K562 (cell line): Measurements from ENCODE around the gene ATXN1. TPM values are rescaled to one million over a fixed set of nuclear protein-coding genes. Genes with fewer than 3 reads are reported as not detected.

Experiments
- ATF3 ChIP-seq, 2 experiments: fragments of 450-650 bp in 1 of 2; sonication (generic) in 1 of 2; formaldehyde crosslinking in 1 of 2; IDR thresholded peaks in 1 of 2; conservative IDR thresholded peaks in 1 of 2; 2 replicates each; pipeline versions ENCODE4 v1.6.1 to v1.8.1; 2016 to 2023; ENCODE audit warnings: mild to moderate bottlenecking in 2 of 2, moderate library complexity in 2 of 2, inconsistent platforms in 1 of 2, missing genetic modification reagents in 1 of 2
- BRD9 ChIP-seq: fragments of 450-650 bp; IDR thresholded peaks from 2 replicates; pipeline ENCODE4 v1.6.1; 2018; ENCODE audit warnings: low read depth; ENCODE audit not compliant: partially characterized antibody
- CBFB ChIP-seq: sonication (generic); formaldehyde crosslinking; IDR thresholded peaks from 2 replicates; pipeline ENCODE4 v1.4.0; 2020; ENCODE audit warnings: mild to moderate bottlenecking, missing genetic modification reagents
- DDX20 ChIP-seq: fragments of 450-650 bp; IDR thresholded peaks from 2 replicates; pipeline ENCODE4 v1.6.1; 2016; ENCODE audit warnings: missing genetic modification characterization, low read depth, mild to moderate bottlenecking, missing compliant biosample characterization, moderate library complexity
- ETS1 ChIP-seq: conservative IDR thresholded peaks from 2 replicates; pipeline ENCODE4 v1.6.1; 2011; ENCODE audit warnings: low read depth, mild to moderate bottlenecking, low read length; ENCODE audit not compliant: control insufficient read depth
- HCFC1 ChIP-seq: IDR thresholded peaks from 2 replicates; pipeline ENCODE4 v1.6.1; 2012; ENCODE audit warnings: low read depth, low read length, improper control_type of control experiment
- LARP7 ChIP-seq: fragments of 450-650 bp; IDR thresholded peaks from 2 replicates; pipeline ENCODE4 v1.6.1; 2016
- MCM3 ChIP-seq: fragments of 450-650 bp; IDR thresholded peaks from 2 replicates; pipeline ENCODE4 v1.6.1; 2016
- MIER1 ChIP-seq: fragments of 450-650 bp; IDR thresholded peaks from 2 replicates; pipeline ENCODE4 v1.6.1; 2016; ENCODE audit warnings: antibody characterized with exemption, mild to moderate bottlenecking, low read depth
- NCOA1 ChIP-seq: fragments of 450-650 bp; IDR thresholded peaks from 2 replicates; pipeline ENCODE4 v1.6.1; 2016; ENCODE audit warnings: low read depth
- POLR3A ChIP-seq: IDR thresholded peaks from 2 replicates; pipeline ENCODE4 v1.6.1; 2011; ENCODE audit warnings: borderline replicate concordance, mild to moderate bottlenecking, moderate library complexity; ENCODE audit not compliant: insufficient read length, insufficient read depth; ENCODE audit errors: extremely low read depth
- POLR3G ChIP-seq: IDR thresholded peaks from 2 replicates; pipeline ENCODE4 v1.6.1; 2011; ENCODE audit not compliant: insufficient read length, insufficient replicate concordance; ENCODE audit errors: extremely low read depth
- PRPF4 ChIP-seq: fragments of 200-400 bp; formaldehyde crosslinking; IDR thresholded peaks from one replicate; pipeline ENCODE4 v1.6.1; 2017; ENCODE audit warnings: low read length, low read depth, mild to moderate bottlenecking; ENCODE audit not compliant: insufficient read depth, poor library complexity, severe bottlenecking
- SETDB1 ChIP-seq: IDR thresholded peaks from one replicate; pipeline ENCODE4 v1.6.1; 2012; ENCODE audit warnings: low read length, control low read depth, inconsistent platforms
- SMARCA5 ChIP-seq: fragments of 450-650 bp; IDR thresholded peaks from 2 replicates; pipeline ENCODE4 v1.6.1; 2016
- SMARCE1 ChIP-seq: fragments of 450-650 bp; IDR thresholded peaks from 2 replicates; pipeline ENCODE4 v1.7.1; 2016; ENCODE audit warnings: mild to moderate bottlenecking
- SP1 ChIP-seq: sonication (generic); formaldehyde crosslinking; IDR thresholded peaks from 2 replicates; pipeline ENCODE4 v1.8.1; 2022; ENCODE audit warnings: mild to moderate bottlenecking, missing genetic modification reagents
- TAF7 ChIP-seq: fragments of 450-650 bp; IDR thresholded peaks from 2 replicates; pipeline ENCODE4 v1.6.1; 2016; ENCODE audit warnings: missing genetic modification characterization, missing compliant biosample characterization
- ZNF140 ChIP-seq: fragments of 250-450 bp; sonication (Bioruptor Pico); IDR thresholded peaks from 2 replicates; pipeline ENCODE4 v1.8.0; 2021; ENCODE audit warnings: moderate library complexity, mild to moderate bottlenecking, inconsistent platforms
- ZNF354B ChIP-seq: fragments of 250-450 bp; sonication (Bioruptor Pico); IDR thresholded peaks from 2 replicates; pipeline ENCODE4 v1.4.0; 2020
- polyA plus RNA-seq, 8 experiments: library from polyadenylated mRNA; depleted of rRNA in 4 of 8; stranded (reverse) in 5 of 8; unstranded in 3 of 8; fragments of >200 nt; fragmentation: Nextera tagmentation in 2 of 8; fragmentation: Illumina TruSeq in 1 of 8; extraction: Ambion mirVana in 2 of 8; extraction: Trizol in 1 of 8; gene quantifications; 2 replicates each; pipeline versions ENCODE4 v1.2.1 to v1.2.3, GENCODE V29; 2011 to 2014; ENCODE audit warnings: inconsistent platforms in 1 of 8, missing spikeins in 1 of 8
- total RNA-seq, 7 experiments: library from RNA; depleted of rRNA in 6 of 7; stranded (reverse); fragments of >200 nt in 6 of 7; fragmentation: Illumina TruSeq in 2 of 7; extraction: Trizol in 2 of 7; gene quantifications; 2 replicates each; pipeline versions ENCODE4 v1.2.1 to v1.2.3, GENCODE V29; 2011 to 2021; ENCODE audit warnings: low replicate concordance in 1 of 7
- TF ChIP-seq, protein P1 (sequence below): sonication (generic); formaldehyde crosslinking; IDR thresholded peaks from 2 replicates; pipeline ENCODE4 v1.8.1; 2023; ENCODE audit warnings: mild to moderate bottlenecking, missing genetic modification reagents
- TF ChIP-seq, protein P2 (sequence below): IDR thresholded peaks from 2 replicates; pipeline ENCODE4 v1.6.1; 2011; ENCODE audit warnings: borderline replicate concordance, low read depth, mild to moderate bottlenecking, moderate library complexity, low read length; ENCODE audit not compliant: insufficient read depth, poor library complexity, severe bottlenecking

Gene ATXN1
- total and polyA plus RNA-seq, 9 of the 15 experiments (the other 6 are each of a cell fraction or from before 2014, with no cell fraction given), result under 0.01 to 1.2 (median 0.58) TPM

GRCh38 chr6:16265351-16266341 is 495.6 kb downstream of the ATXN1 start (continued):
- TF ChIP-seq, protein P1, sequence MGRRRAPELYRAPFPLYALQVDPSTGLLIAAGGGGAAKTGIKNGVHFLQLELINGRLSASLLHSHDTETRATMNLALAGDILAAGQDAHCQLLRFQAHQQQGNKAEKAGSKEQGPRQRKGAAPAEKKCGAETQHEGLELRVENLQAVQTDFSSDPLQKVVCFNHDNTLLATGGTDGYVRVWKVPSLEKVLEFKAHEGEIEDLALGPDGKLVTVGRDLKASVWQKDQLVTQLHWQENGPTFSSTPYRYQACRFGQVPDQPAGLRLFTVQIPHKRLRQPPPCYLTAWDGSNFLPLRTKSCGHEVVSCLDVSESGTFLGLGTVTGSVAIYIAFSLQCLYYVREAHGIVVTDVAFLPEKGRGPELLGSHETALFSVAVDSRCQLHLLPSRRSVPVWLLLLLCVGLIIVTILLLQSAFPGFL (CRISPR knock-in tag), result peak; percentile 90; the same call in 1 of the 2 replicates
- TF ChIP-seq SETDB1 (no peak), PRPF4 (no peak), TAF7 (tag) (peak; percentile 90), POLR3G (no peak), MIER1 (0 out of 2 replicates have a peak, but pooled peaks have one; percentile 18), LARP7 (peak; percentile 75; the same call in 1 of the 2 replicates), ZNF354B (CRISPR knock-in tag) (no peak), SP1 (peak; percentile 100), ZNF140 (CRISPR knock-in tag) (peak; percentile 77; the same call in 1 of the 2 replicates), SMARCA5 (no peak), SMARCE1 (no peak), NCOA1 (peak; percentile 68), HCFC1 (peak; percentile 54; the same call in 1 of the 2 replicates), ETS1 (peak; percentile 42; the same call in 1 of the 2 replicates), ATF3 (IDR thresholded peaks at IDR 0.05) (no peak), ATF3 (CRISPR knock-in tag; conservative IDR thresholded peaks at IDR 0.05) (peak; percentile 89), BRD9 (peak; percentile 77), POLR3A (no peak), DDX20 (no peak), CBFB (peak; percentile 66; the same call in 1 of the 2 replicates), MCM3 (no peak)
- TF ChIP-seq, protein P2, sequence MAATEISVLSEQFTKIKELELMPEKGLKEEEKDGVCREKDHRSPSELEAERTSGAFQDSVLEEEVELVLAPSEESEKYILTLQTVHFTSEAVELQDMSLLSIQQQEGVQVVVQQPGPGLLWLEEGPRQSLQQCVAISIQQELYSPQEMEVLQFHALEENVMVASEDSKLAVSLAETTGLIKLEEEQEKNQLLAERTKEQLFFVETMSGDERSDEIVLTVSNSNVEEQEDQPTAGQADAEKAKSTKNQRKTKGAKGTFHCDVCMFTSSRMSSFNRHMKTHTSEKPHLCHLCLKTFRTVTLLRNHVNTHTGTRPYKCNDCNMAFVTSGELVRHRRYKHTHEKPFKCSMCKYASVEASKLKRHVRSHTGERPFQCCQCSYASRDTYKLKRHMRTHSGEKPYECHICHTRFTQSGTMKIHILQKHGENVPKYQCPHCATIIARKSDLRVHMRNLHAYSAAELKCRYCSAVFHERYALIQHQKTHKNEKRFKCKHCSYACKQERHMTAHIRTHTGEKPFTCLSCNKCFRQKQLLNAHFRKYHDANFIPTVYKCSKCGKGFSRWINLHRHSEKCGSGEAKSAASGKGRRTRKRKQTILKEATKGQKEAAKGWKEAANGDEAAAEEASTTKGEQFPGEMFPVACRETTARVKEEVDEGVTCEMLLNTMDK, result no peak
